G401 (cell line): Measurements from ENCODE around the gene ZNF629. TPM values are rescaled to one million over a fixed set of nuclear protein-coding genes. Genes with fewer than 3 reads are reported as not detected.
"Not testable (repeated sequence)": the region's sequence is repeated elsewhere in the genome, so short reads cannot be mapped to it uniquely, and the experiment has no call there.

Source experiments
- DNase-seq: peaks from one replicate; pipeline ENCODE4 v3.0.0-alpha.2; 2015; ENCODE audit warnings: low spot score
- in situ Hi-C: cut with HindIII; loops from 2 replicates; pipeline ENCODE4 v1.10.0; 2016; ENCODE audit warnings: low sequenced_read_pairs, mixed read lengths
- total RNA-seq: library from RNA; depleted of rRNA; stranded (reverse); fragments of >200 nt; shearing (Covaris generic); gene quantifications from 2 replicates; pipeline ENCODE4 v1.2.3, GENCODE V29; 2014; rRNA removed

ZNF629 gene
- 18.4 and 27.6 TPM in 2 replicates for total RNA-seq

GRCh38 chr16:30786936-30787612 is at the start of gene ZNF629:
Gene ZNF629, minus strand, starts transcription at chr16:30787205. Its CDS starts 2,723 bp downstream, at chr16:30784482.
- in situ Hi-C loops, result no loop called here
- DNase-seq, result peak; percentile 86

GRCh38 chr16:30834130-30834740 is 47.2 kb upstream of the ZNF629 start:
- in situ Hi-C loops, result no loop called here
- no peak for DNase-seq

- DNase-seq, result no peak
- in situ Hi-C loops, result no loop called here
These were observed 43.0 kb upstream of the ZNF629 start for GRCh38 chr16:30830072-30830417.

- in situ Hi-C loops, result no loop called here
- no peak for DNase-seq
These were observed 42.4 kb upstream of the ZNF629 start for GRCh38 chr16:30829130-30830071.

GRCh38 chr16:30821891-30822290 is 34.9 kb upstream of the ZNF629 start:
- in situ Hi-C loops, result no loop called here
- no peak for DNase-seq

GRCh38 chr16:30821441-30821840 is 34.4 kb upstream of the ZNF629 start:
- DNase-seq, in situ Hi-C loops: not testable (repeated sequence)

- DNase-seq, result no peak
- in situ Hi-C loops, result no loop called here
These were observed 34.0 kb upstream of the ZNF629 start for GRCh38 chr16:30820952-30821421.

GRCh38 chr16:30816769-30817168 is 29.8 kb upstream of the ZNF629 start:
- in situ Hi-C loops, result no loop called here
- DNase-seq, result no peak

- in situ Hi-C loops, result no loop called here
These were observed 26.8 kb upstream of the ZNF629 start for GRCh38 chr16:30813821-30814189.

GRCh38 chr16:30809675-30810074 is 22.7 kb upstream of the ZNF629 start:
- in situ Hi-C loops, result not testable (repeated sequence)

More at GRCh38 chr16:30813821-30814189, 26.8 kb upstream of the ZNF629 start:
- DNase-seq, result no peak

GRCh38 chr16:30808890-30809426 is 22.0 kb upstream of the ZNF629 start:
- DNase-seq, in situ Hi-C loops: not testable (repeated sequence)

More at GRCh38 chr16:30809675-30810074, 22.7 kb upstream of the ZNF629 start:
- DNase-seq, result not testable (repeated sequence)

GRCh38 chr16:30808146-30808545 is 21.1 kb upstream of the ZNF629 start:
- no peak for DNase-seq
- in situ Hi-C loops, result no loop called here

- in situ Hi-C loops, result no loop called here
- peak; percentile 91 for DNase-seq
These were observed 18.6 kb upstream of the ZNF629 start for GRCh38 chr16:30805370-30806169.

GRCh38 chr16:30805056-30805369 is 18.0 kb upstream of the ZNF629 start:
- in situ Hi-C loops, result no loop called here
- DNase-seq, result no peak

- in situ Hi-C loops, result no loop called here
- no peak for DNase-seq
These were observed 15.9 kb upstream of the ZNF629 start for GRCh38 chr16:30802936-30803335.

GRCh38 chr16:30797670-30798309 is 10.8 kb upstream of the ZNF629 start:
- no peak for DNase-seq
- in situ Hi-C loops, result no loop called here

- no peak for DNase-seq
- in situ Hi-C loops, result no loop called here
These were observed 7.6 kb upstream of the ZNF629 start for GRCh38 chr16:30794634-30795033.

- in situ Hi-C loops, result no loop called here
- no peak for DNase-seq
These were observed 6.6 kb upstream of the ZNF629 start for GRCh38 chr16:30793508-30794069.
